ENCODE data around the gene SORT1.

The SORT1 gene

DNA sequence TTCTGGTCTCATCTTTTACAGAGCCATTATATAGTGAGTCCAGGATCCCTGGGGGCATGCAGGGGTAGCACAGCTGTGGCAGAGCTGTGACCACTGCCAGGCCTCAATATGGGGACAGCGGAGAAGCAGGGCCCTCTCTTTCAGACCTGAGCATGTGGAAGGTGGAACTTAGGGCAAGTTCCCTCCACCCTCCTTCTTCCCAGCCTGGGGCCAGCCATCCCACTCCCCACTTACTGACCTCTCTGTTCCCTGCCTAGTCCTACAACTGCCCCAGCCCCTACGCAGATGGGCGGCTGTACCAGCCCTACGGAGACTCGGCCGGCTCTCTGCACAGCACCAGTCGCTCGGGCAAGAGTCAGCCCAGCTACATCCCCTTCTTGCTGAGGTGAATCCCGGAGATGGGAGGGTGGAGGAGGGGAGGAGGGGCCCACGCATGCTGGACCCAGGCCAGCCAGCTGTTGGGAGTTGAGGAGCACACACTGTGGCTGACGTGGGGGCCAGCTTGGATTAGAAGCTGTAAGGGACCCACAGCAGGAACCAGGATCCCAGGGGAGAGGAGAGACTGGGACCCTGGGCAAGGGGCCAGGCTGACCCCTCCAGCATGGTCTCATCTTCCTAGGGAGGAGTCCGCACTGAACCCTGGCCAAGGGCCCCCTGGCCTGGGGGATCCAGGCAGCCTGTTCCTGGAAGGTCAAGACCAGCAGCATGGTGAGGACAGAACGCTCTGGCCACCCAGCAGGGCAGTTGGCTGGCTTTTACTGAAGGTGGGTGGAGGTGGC, 125.5 kb downstream of the SORT1 start:
- no peak for DNase-seq

DNA sequence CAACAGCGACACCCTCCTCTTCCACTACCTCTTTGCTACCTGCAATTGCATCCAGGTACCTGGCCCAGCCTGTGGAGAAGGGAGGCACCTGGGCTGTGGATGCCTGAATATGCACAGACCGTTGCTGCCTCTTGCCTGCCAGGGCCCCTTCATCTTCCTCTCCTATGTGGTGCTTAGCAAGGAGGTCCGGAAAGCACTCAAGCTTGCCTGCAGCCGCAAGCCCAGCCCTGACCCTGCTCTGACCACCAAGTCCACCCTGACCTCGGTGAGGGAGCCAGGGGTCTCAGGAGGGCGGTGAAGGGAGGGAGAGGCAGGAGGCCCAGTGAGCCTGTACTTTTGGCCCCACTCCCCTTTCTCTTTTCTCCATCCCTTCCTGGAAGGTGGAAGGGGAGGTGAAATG, 126.3 kb downstream of the SORT1 start:
- DNase-seq: no peak

DNA sequence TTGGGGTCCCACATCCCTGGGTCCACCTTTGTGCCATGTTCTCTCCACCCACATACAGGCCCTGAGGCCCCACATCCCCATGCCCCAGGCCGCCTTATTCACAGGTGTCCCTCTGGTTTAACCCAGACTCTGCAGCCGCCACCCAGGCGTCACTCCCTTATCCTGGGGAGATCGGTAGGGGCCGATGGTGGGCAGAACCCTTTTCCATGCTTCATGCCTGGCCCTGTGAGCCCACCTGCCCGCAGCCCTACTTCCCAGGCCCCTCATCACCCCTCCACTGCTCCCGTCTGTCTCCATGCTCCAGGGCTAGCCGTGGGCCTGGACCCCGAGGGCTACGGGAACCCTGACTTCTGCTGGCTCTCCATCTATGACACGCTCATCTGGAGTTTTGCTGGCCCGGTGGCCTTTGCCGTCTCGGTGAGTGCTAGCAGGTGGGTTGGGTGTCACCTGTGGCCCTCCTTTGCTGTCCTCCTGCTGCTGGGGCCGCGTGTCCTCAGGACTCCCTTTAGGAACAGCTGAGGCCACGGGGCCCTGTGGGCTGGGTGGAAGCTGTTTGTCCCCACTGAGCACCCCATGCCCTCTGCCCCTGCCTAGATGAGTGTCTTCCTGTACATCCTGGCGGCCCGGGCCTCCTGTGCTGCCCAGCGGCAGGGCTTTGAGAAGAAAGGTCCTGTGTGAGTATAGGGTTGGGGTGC, 126.9 kb downstream of the SORT1 start:
- no peak for DNase-seq

DNA sequence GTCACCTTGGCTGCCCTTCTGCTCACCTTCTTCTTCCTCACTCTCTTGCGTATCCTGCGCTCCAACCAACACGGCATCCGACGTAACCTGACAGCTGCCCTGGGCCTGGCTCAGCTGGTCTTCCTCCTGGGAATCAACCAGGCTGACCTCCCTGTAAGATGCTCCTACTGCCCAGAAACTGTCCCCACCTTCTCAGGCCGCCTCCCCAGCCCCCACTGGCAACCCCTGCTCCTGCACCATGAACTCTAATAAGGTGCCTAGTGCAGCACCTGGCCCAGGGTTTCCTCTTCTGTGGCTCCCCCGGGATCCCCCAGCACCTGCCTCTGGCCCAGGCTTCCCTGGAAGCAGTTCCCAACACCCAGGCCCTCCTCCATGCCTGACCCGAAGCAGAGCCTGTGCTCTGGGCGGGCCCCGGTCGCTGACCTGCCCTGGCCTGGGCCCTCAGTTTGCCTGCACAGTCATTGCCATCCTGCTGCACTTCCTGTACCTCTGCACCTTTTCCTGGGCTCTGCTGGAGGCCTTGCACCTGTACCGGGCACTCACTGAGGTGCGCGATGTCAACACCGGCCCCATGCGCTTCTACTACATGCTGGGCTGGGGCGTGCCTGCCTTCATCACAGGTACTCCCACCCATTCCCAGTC, 127.6 kb downstream of the SORT1 start:
- no peak for DNase-seq

DNA sequence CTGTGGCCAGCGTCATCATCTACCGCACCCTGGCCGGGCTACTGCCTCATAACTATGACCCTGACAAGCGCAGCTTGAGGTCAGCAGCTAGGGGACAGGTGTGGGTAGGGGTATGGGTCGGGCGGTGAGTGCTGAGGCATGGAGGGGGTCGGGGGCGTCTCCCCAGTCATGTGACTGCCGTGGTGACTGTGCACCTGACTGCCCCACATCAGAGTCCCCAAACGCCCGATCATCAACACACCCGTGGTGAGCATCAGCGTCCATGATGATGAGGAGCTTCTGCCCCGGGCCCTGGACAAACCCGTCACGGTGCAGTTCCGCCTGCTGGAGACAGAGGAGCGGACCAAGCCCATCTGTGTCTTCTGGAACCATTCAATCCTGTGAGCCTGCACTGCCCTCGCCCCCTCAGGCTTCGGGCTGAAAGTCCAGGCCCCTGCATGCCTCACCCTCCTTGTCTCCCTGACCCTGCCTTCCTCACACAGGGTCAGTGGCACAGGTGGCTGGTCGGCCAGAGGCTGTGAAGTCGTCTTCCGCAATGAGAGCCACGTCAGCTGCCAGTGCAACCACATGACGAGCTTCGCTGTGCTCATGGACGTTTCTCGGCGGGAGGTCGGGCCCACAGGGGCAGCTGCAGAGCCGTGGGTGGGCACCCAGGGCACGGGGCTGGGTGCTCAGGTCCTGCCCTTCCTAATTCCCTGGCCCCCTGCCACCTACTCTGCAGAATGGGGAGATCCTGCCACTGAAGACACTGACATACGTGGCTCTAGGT, 128.3 kb downstream of the SORT1 start:
- DNase-seq: no peak

DNA sequence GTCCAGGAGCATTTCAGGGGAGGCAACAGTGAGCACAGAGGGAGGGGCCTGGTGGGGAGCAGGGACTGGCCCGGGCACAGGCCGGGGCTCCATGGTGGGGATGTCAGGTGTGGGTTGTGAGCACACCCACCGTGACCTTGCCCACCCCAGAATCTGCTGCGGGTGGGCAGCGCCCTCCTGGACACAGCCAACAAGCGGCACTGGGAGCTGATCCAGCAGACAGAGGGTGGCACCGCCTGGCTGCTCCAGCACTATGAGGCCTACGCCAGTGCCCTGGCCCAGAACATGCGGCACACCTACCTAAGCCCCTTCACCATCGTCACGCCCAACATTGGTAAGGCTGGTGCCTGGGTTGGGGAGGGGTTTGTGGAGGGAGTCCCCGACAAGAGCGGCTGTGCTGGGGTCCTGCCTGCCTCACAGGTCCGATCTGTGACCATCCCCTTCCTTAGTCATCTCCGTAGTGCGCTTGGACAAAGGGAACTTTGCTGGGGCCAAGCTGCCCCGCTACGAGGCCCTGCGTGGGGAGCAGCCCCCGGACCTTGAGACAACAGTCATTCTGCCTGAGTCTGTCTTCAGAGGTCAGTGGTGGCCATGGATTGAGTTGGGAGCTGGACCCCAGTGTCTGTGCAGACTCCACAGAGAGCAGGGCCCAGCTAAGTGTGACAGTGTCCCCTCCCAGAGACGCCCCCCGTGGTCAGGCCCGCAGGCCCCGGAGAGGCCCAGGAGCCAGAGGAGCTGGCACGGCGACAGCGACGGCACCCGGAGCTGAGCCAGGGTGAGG, 129.1 kb downstream of the SORT1 start:
- no peak for DNase-seq

DNA sequence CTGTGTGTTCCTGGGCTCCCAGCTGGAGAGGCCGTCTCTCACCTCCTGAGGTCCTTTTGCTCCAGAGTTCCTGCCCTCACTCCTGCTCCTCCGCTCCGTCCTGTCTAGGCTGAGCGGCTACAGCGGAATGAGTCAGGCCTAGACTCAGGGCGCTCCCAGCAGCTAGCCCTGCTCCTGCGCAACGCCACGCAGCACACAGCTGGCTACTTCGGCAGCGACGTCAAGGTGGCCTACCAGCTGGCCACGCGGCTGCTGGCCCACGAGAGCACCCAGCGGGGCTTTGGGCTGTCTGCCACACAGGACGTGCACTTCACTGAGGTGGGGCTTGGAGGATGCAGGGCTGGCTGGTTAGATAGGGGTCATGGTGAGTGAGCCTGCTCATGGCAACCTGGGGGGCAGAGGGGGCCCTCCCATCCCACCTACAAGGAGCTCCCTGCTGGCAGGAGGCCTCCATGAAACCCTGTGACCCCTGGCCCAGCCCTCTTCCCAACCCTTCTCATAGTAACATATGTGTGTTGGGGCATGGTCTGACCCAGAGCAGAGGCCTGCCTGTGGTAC, 129.9 kb downstream of the SORT1 start:
- DNase-seq: no peak

DNA sequence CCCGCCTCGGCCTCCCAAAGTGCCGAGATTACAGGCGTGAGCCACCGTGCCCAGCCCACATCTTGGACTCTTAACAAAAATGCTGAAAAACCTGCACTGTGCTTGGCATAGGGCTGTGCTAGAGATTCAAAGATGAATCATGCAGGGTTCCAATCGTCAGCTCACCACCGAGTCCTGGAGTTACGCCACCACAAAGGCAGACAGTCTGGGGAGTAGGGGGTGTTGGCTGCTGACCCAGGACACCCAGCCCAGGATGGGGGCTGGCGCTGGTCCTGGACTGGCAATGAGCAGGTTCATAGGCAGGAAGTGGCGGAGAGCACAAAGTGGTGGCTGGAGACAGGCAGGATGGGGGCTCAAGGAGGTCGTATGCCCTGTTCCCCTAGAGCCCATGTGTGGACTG, 130.8 kb downstream of the SORT1 start:
- DNase-seq: no peak

DNA sequence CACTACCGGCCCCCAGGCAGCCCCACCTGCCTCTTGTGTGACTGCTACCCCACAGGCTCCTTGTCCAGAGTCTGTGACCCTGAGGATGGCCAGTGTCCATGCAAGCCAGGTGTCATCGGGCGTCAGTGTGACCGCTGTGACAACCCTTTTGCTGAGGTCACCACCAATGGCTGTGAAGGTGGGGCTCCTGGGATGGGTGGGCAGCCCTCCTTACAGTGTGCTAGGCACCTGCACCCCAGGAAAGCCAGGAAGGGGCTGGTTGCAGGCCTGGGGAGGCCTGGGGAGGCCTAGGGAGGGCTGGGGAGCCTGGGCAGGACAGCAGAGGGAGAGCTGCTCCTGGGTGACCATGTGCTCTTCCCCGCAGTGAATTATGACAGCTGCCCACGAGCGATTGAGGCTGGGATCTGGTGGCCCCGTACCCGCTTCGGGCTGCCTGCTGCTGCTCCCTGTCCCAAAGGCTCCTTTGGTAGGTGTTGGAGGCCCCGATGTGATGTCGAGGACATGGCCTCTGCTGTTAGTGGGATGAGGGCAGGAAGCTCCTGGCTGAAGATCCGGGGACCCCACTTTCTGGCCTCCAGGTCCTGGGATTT, 131.9 kb downstream of the SORT1 start:
- DNase-seq: no peak

DNA sequence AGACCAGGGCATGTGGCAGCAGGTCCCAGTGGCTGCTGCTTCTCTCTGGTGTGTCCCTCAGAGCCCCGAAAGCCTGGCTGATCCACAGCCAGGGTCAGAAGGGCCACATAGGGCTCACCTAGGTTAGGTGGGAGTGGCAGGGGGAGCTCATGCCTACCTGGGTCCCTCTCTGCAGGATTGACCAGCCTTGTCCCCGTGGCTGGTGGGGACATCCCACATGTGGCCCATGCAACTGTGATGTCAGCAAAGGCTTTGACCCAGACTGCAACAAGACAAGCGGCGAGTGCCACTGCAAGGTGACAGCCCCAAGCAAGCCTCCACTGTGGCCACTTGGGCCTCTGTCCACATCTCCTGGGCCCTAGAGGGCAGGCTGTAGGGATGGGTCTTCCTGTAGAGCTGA, 132.7 kb downstream of the SORT1 start:
- no peak for DNase-seq

DNA sequence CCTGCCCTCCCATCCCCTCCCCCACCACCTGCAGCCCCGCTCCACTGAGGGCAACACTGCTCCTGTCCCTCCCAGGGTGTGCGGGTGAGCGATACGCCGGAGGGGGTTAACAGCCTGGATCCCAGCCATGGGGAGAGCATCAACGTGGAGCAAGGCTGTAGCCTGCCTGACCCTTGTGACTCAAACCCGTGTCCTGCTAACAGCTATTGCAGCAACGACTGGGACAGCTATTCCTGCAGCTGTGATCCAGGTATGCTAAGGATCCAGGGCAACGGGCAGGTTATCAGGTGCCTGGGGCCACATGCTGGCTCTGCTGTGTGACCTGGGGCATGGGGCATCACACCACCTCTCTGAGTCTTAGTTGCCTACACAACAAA, 133.4 kb downstream of the SORT1 start:
- no peak for DNase-seq

DNA sequence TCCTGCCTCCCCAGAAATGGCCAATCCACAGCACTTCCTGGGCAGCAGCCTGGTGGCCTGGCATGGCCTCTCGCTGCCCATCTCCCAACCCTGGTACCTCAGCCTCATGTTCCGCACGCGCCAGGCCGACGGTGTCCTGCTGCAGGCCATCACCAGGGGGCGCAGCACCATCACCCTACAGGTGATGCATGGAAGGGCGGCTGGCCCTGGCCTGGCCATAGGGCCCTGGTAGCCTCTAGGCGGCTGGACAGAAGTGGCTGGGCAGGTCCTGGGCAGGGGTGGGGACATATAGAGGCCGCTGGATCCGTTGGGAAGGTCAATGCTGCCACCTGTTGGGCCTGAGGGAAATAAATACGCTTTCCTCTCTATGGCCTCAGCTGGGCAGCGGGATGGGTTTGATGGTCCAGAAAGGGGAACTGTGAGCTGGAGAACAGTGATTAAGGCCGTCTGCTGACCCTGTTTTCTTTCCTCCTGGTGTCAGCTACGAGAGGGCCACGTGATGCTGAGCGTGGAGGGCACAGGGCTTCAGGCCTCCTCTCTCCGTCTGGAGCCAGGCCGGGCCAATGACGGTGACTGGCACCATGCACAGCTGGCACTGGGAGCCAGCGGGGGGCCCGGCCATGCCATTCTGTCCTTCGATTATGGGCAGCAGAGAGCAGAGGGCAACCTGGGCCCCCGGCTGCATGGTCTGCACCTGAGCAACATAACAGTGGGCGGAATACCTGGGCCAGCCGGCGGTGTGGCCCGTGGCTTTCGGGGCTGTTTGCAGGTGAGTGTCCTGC, 133.9 kb downstream of the SORT1 start:
- peak; percentile 73 for DNase-seq

DNA sequence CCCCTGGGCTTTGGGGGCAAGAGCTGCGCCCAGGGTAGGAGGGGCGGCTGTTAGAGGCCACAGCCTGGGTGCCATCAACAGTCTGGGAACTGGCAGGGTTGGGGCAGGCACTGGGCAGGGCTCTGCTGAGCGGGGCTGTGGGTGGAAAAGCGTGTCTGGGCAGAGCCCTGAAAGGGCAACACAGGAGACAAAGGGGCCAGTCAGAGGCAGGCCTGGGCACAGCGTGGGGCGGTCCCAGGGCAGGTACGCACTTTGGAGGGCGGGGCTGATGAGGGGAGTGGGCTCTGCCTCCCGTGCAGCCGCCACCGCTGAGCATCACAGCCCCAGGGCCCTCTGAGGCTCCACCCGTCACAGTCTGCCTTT, 134.5 kb downstream of the SORT1 start:
- DNase-seq: no peak

DNA sequence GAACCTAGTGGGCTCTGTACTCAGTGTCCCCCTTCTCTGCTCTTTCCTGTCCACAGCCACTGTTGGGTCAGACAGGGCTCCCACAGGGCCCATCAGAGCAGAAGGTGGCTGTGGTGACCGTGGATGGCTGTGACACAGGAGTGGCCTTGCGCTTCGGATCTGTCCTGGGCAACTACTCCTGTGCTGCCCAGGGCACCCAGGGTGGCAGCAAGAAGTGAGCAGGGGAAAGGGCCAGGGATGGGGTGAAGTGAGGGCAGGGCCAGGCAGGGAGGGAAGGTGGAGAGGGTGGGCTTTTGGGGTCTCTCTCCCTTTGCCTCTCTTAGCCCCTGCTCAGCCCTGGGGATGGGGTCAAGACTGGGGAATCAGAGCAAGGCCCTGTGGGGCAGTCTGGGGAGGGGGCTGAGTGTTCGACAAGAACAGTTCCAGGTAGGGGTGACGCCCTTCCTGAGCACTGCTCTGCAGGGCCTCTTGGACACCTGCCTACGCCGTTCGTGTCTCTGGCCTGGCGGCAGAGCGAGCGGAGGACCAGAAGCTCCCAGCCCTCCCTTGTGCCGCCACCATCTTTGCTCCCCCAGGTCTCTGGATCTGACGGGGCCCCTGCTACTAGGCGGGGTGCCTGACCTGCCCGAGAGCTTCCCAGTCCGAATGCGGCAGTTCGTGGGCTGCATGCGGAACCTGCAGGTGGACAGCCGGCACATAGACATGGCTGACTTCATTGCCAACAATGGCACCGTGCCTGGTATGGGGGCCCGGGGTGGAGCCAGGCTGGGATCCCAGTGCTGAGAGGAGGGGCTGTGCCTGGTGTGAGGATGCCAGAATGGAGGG, 135.3 kb downstream of the SORT1 start:
- no peak for DNase-seq

DNA sequence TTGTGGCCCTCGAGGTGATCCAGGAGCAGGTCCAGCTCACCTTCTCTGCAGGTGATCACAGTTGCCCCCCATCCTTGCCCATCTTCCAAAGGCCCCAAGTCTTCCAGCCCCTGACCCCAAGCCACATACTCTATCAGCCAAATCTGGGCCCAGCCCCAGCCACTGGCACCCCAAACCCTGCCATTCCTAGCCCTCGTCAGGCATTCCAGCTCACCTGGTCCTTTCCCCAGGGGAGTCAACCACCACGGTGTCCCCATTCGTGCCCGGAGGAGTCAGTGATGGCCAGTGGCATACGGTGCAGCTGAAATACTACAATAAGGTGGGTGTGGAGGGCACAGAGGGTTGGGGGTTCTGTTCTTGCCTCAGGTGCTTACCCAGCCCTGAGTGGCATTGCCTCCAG, 136.1 kb downstream of the SORT1 start:
- DNase-seq: no peak

DNA sequence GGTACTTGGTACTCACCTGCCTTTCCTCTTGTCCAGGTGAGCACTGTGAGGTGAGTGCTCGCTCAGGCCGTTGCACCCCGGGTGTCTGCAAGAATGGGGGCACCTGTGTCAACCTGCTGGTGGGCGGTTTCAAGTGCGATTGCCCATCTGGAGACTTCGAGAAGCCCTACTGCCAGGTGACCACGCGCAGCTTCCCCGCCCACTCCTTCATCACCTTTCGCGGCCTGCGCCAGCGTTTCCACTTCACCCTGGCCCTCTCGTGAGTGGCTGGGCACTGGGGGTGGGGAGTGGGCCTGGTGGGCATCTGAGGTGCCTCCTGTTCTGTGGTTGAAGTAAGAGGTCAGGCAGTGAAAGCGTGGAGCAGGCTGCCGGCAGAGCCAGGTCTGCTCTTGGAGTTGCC, 136.7 kb downstream of the SORT1 start:
- DNase-seq: no peak

DNA sequence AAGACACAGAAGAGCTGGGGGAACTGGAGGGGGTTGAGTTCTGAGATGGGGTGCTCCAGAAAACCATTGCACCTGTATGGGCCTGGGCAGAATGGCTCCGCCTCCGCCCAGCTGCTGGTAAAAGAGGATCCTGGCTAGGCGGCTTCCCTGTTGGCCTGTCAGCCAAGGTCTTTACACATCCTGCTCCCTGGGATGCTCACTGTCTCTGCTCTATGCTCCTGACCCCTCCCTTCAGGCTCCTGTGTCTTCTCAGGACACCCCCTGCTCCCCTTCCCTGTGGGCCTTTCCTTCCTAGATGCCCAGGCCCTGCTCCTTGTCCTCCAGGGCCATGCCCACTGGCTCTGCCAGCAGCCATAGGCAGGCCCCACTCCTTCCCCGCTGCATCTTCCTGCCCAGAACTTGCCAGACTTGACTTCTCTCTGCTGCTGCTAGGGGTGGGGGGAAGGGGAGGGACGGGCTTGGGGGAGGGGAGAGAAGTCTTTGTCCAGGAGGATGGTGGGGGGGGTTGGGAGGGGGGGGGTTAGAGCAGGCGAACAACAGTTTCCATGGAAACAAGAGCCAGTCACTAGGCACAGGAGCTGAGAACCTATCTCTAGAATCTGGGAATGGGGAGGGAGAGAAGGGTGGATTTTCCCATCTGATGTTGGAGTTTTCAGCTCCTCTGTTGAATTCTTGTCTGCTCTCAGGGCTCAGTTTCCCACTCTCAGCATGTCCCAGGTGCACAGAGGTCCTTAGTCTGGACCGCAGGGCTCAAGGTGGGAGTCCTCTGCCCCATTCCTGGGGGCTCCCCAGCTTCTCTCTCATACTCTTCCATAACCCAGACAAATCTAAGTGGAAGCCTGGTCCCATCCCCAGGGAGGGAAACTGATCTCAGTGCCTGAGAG, 137.8 kb downstream of the SORT1 start:
- DNase-seq: no peak

Data from T-helper 9 cell (primary cell).